GM18867 (cell line): ENCODE results near the gene CTNNA2.
"Not testable (repeated sequence)": the region's sequence is repeated elsewhere in the genome, so short reads cannot be mapped to it uniquely, and the experiment has no call there.

ENCODE experiments used
- ATAC-seq: cut with Tn5 transposase; IDR thresholded peaks from one replicate; pipeline ENCODE4 v1.9.1; 2021; ENCODE audit warnings: mild to moderate bottlenecking, moderate library complexity; ENCODE audit not compliant: unreplicated experiment

The CTNNA2 gene

DNA sequence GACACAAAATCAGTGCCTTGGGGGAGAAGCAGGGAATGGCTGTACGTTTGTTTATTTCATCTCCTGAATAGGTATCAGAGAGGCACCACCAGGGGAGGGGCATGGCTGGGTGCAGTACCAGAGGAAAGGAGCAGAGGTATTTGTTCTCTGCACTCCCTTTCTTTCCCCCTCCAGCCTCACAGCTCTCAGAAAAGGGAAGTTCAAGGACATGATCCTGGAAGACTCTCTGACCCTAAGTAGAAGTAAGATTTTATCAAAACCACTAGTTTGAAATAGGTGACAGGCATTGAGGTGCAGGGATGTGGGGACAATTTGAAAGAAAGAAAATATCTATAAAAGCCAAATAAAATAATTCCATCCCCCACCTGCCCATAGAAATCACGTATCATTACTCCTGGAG, 655.2 kb downstream of the CTNNA2 start:
- no peak for ATAC-seq

DNA sequence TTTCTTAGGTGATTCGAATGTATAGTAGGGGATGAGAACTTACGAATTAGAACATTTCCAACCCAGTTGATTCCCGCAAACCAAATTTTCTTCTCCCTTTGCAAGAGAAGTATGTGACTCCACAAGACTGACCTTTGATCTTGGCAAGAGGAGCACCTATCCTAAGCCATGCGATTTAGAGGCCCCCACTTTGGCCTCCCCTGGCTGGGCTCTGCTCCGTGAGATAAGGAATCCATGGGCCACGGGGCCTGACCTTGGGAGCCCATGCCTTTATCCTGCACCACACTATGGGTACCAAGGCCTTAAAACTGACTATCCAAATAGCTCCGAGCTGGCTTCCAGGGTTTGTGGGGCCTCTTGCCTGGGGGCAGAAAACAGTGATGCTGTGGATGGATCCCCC, 656.0 kb downstream of the CTNNA2 start:
- ATAC-seq, result no peak

DNA sequence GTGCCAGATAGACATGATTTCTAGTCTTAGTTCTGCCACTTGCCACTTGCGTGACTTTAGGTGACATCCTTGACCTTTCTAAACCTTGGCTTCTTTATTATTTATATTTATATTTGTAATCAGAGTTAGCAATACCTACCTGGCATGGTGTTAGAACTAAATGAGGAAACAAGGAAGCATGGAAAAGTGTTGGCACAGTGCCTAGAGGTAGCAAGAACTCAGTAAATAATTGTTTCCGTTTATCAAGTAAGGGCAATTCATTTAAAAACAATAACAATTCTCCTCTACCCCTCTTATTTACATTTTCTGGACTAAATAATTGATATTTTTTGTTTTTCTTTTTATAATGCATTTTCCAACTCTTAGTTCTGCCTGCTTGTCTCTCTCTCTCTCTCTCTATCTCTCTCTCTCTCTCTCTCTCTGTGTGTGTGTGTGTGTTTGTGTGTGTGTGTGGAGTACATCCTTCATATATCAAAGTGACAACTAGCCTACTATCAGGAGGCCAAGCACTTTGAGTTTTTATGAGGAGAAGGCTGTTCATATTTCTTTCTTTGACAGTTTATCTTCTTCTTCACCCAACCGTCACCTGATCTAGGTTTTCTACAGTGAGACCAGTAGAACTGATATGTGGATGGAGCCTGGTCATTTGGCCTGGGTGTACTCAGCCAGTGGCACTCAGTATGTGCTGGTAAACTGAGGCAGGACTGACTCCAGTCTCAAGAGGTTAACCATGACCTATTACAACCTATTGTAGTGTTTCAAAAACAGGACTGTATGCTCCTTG, 657.2 kb downstream of the CTNNA2 start:
- ATAC-seq, result no peak

DNA sequence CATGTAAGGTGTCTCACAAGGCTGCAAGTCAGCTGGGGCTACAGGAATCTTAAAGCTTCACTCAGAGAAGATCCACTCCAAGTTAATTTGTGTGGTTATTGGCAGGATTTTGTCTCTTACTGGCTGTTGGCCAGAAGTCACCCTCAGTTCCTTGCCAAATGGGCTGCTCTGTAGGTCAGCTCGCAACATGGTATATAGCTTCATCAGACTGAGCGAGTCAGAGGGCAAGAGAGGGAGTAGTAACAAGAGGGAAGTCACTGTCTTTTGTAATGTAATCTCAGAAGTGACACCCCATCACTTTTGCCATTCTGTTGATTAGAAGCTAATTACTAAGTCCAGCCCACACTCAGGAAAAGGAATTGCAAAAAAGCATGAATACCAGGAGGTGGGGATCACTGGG, 672.2 kb downstream of the CTNNA2 start:
- ATAC-seq, result no peak

DNA sequence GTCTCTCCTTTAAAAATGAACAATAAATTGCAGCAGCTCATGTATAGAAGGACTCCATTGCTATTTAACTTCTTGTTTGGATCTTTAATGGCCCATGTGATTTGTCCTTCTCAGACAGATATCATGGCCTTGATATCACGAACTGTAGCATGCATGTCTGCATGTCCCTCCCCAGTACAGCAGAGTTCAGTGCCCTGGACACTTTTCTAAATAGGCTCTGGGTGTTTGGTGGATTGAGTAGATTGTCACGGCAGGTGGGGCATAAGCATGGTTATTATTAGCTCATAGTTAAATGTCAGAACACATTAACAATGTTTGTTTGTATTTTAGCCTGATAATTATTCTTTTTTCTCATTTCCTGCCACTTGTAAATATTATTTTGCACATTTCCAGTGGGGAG, 673.4 kb downstream of the CTNNA2 start:
- ATAC-seq, result no peak

DNA sequence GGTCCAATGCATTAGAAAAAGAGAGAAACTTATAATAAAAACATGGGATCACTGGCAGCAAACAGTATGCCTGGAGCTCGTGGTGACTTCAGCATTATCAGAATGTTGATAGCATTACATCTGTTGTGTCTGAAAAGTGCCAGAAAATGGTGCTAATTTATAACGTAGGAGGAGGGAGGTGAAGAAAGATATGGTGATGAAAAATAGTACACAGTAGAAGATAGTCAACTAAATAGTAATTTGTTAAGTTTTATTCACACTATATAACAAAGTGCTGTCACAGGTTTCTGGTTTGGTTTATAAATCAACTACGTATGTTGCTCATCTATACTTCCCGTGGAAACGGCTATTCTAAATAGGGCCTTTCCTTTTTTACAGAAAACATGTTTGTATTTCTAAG, 674.3 kb downstream of the CTNNA2 start:
- ATAC-seq, result no peak

- no peak for ATAC-seq
Observed at GRCh38 chr2:80190166-80190565, 677.3 kb downstream of the CTNNA2 start.

DNA sequence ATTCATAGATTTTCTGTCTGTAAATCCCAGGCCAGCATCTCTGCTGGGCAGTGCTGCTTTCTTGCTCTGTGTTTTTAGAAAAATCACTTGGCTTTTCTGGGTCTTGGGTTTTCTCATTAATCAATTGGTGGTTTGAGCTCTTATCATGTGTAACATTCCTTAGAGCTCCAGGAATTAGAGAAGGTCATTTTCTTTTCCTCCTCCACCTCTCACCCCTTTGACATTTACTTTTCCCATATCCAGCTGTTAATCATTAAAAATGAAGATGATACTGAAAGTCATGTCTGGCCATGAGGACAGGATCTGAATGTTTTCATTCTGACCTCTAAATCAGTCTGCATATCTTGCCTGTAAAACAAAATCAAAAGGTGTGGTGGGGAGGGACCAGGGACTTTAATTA, 680.7 kb downstream of the CTNNA2 start:
- ATAC-seq, result no peak

GRCh38 chr2:80195034-80195433, 682.2 kb downstream of the CTNNA2 start:
- no peak for ATAC-seq

DNA sequence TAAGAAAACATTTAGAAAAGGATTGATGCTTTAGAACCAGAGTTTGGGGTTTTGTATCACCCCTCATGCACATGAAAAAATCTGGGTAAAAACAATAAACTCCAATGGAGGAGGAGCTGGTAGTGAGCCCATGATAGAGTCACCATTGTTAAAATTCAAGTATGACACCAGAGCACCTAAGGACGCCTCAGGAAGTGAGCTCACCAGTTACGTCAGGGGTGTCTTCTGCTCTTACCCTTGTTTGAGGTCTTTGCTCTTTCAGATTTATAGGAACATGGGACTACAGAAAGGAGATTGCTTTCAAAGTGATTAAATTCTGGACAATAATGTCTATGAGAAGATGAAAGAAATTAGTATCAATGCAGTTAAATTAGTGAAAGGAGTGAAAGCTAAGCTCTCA, 685.2 kb downstream of the CTNNA2 start:
- no peak for ATAC-seq

DNA sequence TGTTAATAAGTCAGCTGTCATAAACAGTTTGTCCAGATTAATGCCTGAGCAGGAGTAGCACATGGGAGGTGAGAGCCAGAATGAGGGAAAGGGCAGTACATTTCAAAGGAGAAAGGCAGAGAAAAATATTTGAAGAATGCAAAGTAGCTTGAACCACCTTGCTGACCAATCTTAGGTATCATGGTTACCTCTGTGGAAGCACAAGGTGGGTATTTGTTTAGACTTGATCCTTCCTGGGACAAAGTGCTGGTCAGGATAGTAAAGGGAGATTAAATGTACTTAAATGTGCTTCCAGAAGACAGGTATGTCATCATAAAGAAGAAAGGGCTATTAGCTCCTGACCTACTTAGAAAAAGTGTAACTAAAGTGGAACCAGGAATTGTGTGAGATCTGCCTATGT, 686.7 kb downstream of the CTNNA2 start:
- no peak for ATAC-seq

DNA sequence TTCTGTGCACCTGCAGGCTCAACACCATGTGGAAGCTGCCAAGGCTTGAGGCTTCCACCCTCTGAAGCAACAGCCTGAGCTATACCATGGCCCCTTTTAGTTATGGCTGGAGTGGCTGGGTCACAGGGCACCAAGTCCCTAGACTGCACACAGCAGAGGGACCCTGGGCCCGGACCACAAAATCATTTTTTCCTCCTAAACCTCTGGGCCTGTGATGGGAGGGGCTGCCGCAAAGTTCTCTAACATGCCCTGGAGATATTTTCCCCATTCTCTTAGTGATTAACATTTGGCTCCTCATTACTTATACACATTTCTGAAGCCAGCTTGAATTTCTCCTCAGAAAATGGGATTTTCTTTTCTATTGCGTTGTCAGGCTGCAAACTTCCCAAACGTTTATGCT, 691.1 kb downstream of the CTNNA2 start:
- ATAC-seq, result not testable (repeated sequence)

DNA sequence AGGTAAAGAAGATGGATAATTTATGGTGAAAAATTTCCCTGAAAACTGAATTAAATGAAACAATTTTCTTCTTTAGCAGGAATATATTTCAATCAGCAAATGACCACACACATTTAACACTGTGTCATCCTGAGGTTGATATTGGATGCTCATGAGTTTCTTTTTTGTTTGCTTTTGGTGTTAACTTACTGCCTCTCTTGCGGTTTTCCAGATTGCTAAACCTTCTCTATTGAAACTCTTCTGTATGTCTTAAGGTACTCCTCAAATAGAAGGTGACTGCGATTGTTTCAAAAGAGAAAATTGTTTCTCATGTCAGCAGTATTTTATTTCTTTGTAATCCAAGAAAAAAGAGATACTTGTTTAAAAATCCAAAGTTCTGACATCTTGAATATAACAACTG, 692.6 kb downstream of the CTNNA2 start:
- no peak for ATAC-seq

- ATAC-seq, result no peak
Observed at GRCh38 chr2:80209458-80209857, 696.6 kb downstream of the CTNNA2 start.

GRCh38 chr2:80217446-80217845, 704.6 kb downstream of the CTNNA2 start:
- no peak for ATAC-seq

DNA sequence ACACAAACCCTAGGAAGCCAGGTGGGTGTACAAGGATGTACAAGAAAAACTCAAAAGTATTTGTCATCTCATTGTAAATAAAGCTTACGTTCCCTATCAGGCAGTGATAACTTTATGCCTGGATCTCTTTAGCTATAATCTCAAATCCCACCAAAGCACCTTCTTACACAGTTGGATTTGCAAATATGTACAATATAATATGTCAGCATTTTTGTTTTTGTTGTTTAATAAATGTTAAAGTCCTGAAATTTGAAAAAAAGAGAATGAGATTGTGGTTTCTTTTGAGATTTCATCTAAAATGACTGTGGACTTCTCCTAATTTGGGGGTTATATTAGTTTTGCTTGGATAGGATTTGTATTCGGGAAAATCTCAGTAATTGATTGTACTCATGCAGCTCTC, 709.8 kb downstream of the CTNNA2 start:
- no peak for ATAC-seq

DNA sequence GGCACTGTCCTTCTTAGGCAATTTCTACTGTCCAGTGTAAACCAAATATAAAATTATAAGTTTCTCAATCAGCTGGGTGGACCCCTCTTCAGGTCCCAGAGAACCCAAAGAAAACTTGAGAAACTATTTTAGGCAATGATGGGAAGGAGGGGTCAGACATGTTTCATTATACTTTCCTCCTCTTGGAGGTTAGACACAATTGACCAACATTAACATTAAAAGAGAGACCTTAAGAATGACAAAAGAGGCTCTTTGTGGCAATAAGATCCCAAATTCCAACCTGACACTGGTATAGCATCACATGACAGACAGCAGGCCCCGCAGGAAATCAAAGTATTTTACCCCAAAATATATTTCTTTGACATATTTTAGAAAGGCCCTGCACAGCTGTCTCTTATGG, 718.6 kb downstream of the CTNNA2 start:
- ATAC-seq, result no peak

DNA sequence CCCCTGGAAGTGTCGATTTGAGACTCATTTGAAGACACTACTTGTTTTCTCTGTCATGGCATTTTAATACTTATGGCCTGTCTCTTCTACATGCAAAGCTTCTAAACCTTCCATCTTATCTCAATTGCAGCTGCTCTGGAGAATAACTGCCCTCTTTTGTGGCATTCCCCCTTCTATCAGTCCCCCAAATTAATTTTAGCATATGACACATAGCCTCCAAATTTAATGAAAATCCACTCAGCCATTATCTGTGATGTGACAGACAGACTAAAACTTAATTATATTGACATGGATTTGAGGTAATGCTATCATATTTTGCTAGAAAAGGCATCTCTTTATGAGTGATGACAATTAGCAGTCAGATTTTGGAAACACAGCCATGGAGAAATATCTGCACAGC, 720.5 kb downstream of the CTNNA2 start:
- ATAC-seq, result no peak

GRCh38 chr2:80238692-80239469, 726.0 kb downstream of the CTNNA2 start:
- ATAC-seq, result peak; percentile 53

DNA sequence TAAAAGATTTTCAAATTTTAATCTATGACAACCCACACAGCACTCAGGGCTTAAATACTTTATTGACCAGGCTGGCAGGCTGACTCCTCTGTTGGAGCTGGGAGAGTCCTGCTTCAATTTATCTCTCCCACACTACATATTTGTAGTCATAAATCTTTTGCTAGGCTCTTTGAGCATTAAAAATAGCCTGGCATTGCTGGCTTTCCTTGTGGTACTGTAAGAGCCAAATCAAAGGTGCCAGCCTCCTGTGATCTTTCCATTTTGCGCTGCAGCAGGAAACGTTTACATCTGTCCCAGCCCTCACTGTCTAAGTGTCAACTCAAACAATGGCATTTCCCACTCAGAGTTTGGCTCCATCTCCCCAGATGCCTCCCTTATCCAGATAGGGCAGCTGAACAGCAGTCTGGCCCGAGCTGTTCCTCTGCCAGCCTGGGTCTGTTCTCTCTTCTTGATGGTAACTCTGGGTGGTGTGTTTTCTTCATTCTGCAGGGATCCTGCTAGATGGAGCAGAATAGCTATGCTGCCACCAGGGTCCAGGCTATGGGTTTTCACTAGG, 729.6 kb downstream of the CTNNA2 start:
- ATAC-seq, result no peak

DNA sequence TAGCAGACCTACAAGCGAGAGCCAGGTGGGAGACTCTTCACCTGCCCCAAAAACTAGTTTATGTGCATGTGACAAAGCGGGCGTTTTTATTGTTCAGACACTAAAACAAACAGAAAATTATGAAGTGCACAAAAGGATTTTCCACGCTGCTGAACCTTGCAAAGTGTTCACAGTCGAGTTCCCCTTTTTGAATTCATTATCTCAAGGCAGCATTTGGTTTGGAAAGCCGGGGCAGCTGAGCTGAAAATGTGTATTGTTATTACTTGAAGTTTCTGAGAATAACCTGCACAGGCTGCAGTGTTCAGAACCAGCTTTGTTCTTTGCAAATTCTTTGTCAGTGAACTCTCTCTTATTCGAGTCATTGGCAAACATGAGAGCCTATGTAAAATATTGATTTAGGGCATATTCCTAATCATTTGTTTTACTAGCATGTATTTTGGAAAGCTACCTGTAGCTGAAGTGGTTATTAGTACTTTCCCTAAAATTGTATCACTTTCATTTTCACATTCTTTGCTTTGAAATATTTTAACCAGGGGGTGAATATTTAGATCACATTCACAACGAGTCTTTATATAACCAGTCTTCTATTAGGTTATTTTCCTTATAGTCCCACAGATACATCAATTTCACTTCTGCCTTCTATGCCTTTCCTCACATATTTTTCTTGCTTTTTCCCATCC, 732.2 kb downstream of the CTNNA2 start:
- ATAC-seq, result no peak

DNA sequence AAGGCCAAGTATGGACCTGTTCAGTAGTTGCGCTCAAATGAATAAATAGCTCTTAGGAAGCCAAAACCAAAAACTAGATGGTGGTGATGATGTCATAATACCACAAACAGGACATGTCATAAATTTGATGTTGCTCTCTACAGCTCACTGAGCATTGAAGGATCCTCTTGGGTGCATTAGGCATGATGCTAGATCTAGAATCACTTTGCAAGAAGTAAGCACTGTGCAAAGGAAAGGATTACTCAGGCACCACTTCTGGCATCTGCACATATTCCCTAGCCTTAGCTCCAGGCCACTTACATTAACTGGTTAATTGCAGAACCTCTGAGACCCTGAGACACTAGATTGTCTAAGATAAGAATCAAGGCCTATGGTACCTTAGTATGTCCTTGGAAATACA, 733.7 kb downstream of the CTNNA2 start:
- ATAC-seq, result no peak
